Fibroblast of skin of left quadriceps (primary cell): ENCODE measurements around the gene LYPLA2.
"Not testable (repeated sequence)": the region's sequence is repeated elsewhere in the genome, so short reads cannot be mapped to it uniquely, and the experiment has no call there.

Experiments
- DNase-seq, 2 experiments: peaks; one replicate each; pipeline ENCODE4 v3.0.0-alpha.2; 2013; ENCODE audit warnings: low read depth in 2 of 2

LYPLA2 gene

GRCh38 chr1:23779826-23780371 lies 11.0 kb upstream of the LYPLA2 start:
- no peak for DNase-seq

- DNase-seq: not testable (repeated sequence)
Observed at GRCh38 chr1:23783141-23783540, 7.8 kb upstream of the LYPLA2 start.

- DNase-seq: no peak
Observed at GRCh38 chr1:23784846-23785245, 6.1 kb upstream of the LYPLA2 start.

DNA sequence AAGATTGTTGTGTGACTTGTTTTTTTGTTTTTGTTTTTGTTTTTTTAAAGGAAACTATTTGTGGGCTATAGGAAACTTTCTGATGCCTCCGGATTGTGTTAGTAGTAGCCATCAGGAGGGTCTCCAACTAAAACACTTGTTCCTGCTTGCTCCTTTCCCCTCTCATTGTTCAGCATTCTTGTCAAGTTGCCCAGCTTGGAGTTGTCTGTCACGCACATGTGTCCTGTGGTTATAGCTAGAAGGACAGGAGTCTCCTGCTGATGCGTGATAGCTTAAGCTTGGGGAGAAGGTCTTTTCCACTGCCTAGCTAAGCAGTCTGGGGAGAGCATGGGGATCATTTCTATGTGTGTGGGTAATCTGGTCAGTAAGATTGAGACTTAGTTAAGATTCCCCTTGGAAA lies 3.2 kb upstream of the LYPLA2 start:
- DNase-seq: no peak

DNA sequence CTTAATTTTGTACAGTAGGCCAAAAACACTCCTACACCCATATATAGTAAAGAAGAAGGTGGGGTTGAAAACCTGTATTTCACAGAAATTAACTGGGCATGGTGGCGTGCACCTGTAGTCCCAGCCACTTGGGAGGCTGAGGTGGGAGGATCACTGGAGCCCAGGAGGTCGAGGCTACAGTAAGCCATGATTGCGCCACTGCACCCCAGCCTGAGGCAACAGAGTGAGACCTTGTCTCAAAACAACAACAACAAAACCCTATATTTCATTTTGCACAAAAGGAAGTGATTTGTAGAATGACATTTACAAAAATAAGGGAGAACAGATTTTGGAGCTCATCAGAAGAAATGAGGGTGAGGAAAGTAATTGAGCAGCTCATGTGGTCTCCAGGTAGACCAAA lies 2.2 kb upstream of the LYPLA2 start:
- no peak for DNase-seq

GRCh38 chr1:23791516-23792047 lies 637 bp downstream of the LYPLA2 start:
- no peak for DNase-seq

GRCh38 chr1:23792151-23792945 lies 1.4 kb downstream of the LYPLA2 start:
- DNase-seq: no peak

GRCh38 chr1:23793018-23793781 lies 2.3 kb downstream of the LYPLA2 start:
- DNase-seq: no peak

- DNase-seq: no peak
Observed at GRCh38 chr1:23793861-23794731, 3.2 kb downstream of the LYPLA2 start.

DNA sequence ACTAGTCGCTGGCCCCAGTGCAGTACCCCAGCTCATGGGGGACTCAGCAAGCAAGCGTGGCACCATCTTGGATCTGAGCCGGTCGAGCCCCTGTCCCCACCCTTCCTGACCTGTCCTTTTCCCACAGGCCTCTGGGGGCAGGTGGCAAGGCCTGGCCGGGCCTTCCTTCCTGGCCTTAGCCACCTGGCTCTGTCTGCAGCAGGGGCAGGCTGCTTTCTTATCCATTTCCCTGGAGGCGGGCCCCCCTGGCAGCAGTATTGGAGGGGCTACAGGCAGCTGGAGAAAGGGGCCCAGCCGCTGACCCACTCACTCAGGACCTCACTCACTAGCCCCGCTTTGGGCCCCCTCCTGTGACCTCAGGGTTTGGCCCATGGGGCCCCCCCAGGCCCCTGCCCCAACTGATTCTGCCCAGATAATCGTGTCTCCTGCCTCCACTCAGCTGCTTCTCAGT lies 3.8 kb downstream of the LYPLA2 start:
- not testable (repeated sequence) for DNase-seq

DNA sequence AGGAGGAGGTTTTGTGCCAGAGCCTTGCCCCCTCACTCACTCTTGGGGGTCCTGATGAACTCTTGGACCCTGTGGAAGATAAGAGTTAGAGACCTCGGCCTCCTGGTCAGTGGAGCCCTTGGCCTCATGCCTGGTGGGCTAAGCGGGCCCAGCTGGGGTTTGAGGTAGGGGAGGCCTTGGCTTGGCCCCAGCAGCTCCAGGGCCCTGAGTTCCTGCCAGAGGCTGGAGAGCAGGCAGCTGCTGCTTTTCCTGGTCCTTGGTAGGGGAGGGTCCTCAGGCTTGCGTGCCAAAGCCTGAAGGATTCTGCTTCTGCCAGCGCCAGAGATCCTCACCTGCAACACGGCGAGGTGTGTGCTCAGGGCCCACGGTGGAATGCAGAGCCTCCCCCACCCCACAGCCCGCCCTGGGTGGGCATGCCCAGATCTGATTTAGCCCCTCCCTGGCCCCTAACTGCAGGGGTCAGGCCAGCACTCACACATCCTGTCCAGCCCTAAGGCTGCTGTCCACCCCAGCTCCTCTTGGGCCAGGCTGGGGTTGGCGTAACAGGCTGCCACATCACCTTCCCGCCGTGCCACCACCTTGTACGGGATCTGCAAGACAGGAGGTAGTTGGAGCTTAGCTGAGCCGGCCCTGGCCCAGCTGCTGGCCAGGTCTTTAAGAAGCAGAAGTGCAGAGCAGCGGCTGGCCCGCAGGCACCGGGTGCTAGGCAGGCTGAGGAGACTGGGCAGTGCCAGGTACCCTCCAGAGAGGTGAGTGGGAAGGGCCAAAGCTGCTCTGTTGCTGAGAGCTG lies 4.9 kb downstream of the LYPLA2 start:
- no peak for DNase-seq

DNA sequence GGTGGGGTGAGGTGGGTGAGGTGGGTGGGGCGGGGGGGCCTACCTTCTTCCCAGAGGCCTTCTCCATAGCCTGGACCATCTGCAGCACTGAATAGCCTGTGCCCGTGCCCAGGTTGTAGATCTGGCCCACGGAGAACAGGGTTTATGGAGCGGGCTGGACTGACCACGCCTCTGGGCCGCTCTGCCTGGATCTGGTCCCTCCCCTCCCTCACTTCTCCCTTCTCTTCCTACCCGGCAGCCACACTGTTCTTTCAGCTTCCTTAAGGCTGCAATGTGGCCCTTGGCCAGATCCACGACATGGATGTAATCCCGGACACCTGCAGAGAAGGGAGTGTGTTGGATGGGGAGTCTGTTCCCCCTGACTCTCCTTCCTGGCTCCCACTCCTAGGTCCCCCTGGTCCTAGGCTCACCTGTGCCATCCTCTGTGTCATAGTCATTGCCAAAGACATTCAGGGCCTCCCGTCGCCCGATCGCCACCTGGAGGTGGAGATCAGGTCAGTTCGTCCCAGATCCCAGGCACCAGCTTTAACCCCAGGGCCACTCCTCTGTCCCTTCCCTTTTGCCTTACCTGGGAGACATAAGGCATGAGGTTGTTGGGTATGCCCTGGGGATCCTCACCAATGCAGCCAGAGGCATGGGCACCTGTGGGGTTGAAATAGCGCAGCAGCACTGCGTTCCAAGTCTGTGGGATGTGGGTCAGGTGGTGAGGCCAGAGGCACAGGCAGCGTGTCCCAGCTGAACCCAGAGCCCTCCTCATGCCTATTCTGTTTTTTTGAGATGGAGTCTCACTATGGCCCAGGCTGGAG lies 5.7 kb downstream of the LYPLA2 start:
- no peak for DNase-seq

- DNase-seq: no peak
Observed at GRCh38 chr1:23797478-23798448, 6.8 kb downstream of the LYPLA2 start.

- no peak for DNase-seq
Observed at GRCh38 chr1:23798662-23799142, 7.8 kb downstream of the LYPLA2 start.

DNA sequence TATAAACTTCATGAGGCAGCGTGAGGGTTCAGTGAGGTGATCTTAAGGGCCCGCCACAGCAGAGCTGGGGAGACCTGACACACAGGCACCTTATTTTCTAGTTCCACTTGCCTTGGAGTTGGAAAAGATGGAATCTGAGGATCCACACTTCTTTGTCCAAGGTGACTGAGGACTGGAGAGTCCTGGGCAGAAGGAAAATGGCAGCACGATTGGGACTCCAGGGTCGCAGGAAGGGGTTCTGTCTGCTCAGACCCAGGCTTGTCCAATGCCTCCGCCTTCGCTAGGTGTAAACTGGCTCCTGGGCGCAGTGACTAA lies 8.3 kb downstream of the LYPLA2 start:
- no peak for DNase-seq

DNA sequence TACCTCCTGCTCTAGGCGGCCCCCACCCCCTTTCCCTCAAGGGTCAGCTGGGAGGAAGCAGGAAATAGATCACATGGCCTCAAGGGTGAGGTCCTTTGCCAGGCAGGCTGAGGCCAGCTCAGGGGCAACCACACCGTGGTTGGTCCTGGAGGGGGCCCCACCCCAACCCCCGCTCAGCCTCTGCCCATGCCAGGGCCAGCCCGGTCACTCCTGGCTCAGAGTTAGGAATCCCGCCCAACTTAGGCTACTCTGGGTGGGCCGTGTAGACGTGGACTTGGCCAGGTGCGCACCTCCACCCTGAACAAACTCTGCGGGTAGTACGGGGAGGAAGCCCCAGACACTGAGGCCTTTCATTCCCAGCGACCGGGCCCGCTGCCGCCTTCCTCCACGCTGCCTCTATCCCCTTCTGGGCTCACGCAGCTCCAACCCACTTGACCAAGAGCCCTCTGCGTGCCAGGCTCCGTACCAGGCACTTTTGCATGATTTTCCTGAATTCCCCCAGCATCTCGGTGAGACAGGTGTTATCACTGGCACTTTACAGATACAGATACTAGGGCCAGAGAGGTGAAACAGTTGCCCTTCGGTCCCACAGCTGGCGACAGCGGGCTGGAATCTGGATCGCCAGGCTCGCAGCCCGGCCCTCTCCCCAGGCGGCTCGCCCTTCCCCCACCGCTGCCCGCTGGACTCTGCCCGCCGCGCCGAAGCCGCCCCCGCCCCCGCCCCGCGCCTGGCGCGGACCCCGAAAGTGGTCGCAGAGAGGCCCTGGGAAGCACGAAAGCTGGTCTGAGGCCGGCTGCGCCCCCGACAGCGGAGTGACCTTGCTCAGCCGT lies 8.8 kb downstream of the LYPLA2 start:
- no peak for DNase-seq

GRCh38 chr1:23800400-23801337 lies 9.7 kb downstream of the LYPLA2 start, which contains the start of gene GALE:
Gene GALE, minus strand, starts transcription at chr1:23800754. Its CDS starts 1,747 bp downstream, at chr1:23799007.
- peak; percentile 85 to 86 for DNase-seq
